H9 (cell line): Measurements from ENCODE around the gene RGS9. TPM values are rescaled to one million over a fixed set of nuclear protein-coding genes. Genes with fewer than 3 reads are reported as not detected.

Experiments used
- DNase-seq: peaks from one replicate; pipeline ENCODE4 v3.0.0-alpha.2; 2017
- H2AFZ ChIP-seq: one replicate; pipeline ENCODE4 v1.6.1; 2013; ENCODE audit warnings: mild to moderate bottlenecking, low read length, control low read depth, moderate library complexity
- H2AK5ac ChIP-seq: 2 replicates; pipeline ENCODE4 v1.6.1; 2013; ENCODE audit warnings: low read length, control low read depth, mixed read lengths; ENCODE audit not compliant: insufficient read length
- H2BK120ac ChIP-seq: one replicate; pipeline ENCODE4 v1.6.1; 2013; ENCODE audit warnings: low read depth, mild to moderate bottlenecking, low read length, control low read depth, inconsistent platforms; ENCODE audit not compliant: poor library complexity, severe bottlenecking
- H2BK12ac ChIP-seq: 2 replicates; pipeline ENCODE4 v1.6.1; 2013; ENCODE audit warnings: low read length, control low read depth, mixed read lengths, low read depth; ENCODE audit not compliant: insufficient read length
- H2BK15ac ChIP-seq: 2 replicates; pipeline ENCODE4 v1.6.1; 2013; ENCODE audit warnings: low read depth, low read length, control low read depth
- H2BK20ac ChIP-seq: one replicate; pipeline ENCODE4 v1.6.1; 2013; ENCODE audit warnings: low read depth, mild to moderate bottlenecking, low read length, control low read depth, inconsistent platforms; ENCODE audit not compliant: poor library complexity, severe bottlenecking
- H2BK5ac ChIP-seq: 2 replicates; pipeline ENCODE4 v1.6.1; 2013; ENCODE audit warnings: low read length, control low read depth, mixed read lengths; ENCODE audit not compliant: insufficient read length
- H3K14ac ChIP-seq: 2 replicates; pipeline ENCODE4 v1.6.1; 2013; ENCODE audit warnings: low read length, control low read depth; ENCODE audit not compliant: insufficient read depth
- H3K18ac ChIP-seq: 2 replicates; pipeline ENCODE4 v1.6.1; 2013; ENCODE audit warnings: low read depth, mild to moderate bottlenecking, mixed read lengths, low read length, control low read depth; ENCODE audit not compliant: insufficient read length
- H3K23ac ChIP-seq: 2 replicates; pipeline ENCODE4 v1.6.1; 2013; ENCODE audit warnings: low read length, control low read depth, mixed read lengths, low read depth; ENCODE audit not compliant: insufficient read length
- H3K23me2 ChIP-seq: 2 replicates; pipeline ENCODE4 v1.6.1; 2013; ENCODE audit warnings: low read depth, mild to moderate bottlenecking, mixed read lengths, low read length, control low read depth; ENCODE audit not compliant: insufficient read length, poor library complexity, severe bottlenecking
- H3K27ac ChIP-seq: 2 replicates; pipeline ENCODE4 v1.5.1; 2013; ENCODE audit warnings: low read length, control low read depth, mixed read lengths, low read depth; ENCODE audit not compliant: insufficient read length
- H3K27me3 ChIP-seq: 2 replicates; pipeline ENCODE4 v1.6.1; 2013; ENCODE audit warnings: low read length, control low read depth, inconsistent platforms; ENCODE audit not compliant: insufficient read depth
- H3K4ac ChIP-seq: 2 replicates; pipeline ENCODE4 v1.6.1; 2013; ENCODE audit warnings: low read depth, mild to moderate bottlenecking, control low read depth, inconsistent platforms, low read length, moderate library complexity
- H3K4me1 ChIP-seq: 2 replicates; pipeline ENCODE4 v1.6.1; 2013; ENCODE audit warnings: low read length, control low read depth, inconsistent platforms; ENCODE audit not compliant: insufficient read depth
- H3K4me2 ChIP-seq: 2 replicates; pipeline ENCODE4 v1.6.1; 2013; ENCODE audit warnings: low read length, control low read depth, mixed read lengths; ENCODE audit not compliant: insufficient read length, insufficient read depth
- H3K56ac ChIP-seq: 2 replicates; pipeline ENCODE4 v1.6.1; 2013; ENCODE audit warnings: low read depth, mild to moderate bottlenecking, mixed read lengths, low read length, control low read depth; ENCODE audit not compliant: insufficient read length
- H3K79me1 ChIP-seq: 2 replicates; pipeline ENCODE4 v1.6.1; 2013; ENCODE audit warnings: low read depth, mild to moderate bottlenecking, moderate library complexity, low read length, control low read depth, inconsistent platforms; ENCODE audit not compliant: insufficient read depth, poor library complexity, severe bottlenecking
- H3K79me2 ChIP-seq: 2 replicates; pipeline ENCODE4 v1.6.1; 2013; ENCODE audit warnings: low read length, control low read depth, inconsistent platforms; ENCODE audit not compliant: insufficient read depth
- H3K9ac ChIP-seq: 2 replicates; pipeline ENCODE4 v1.6.1; 2013; ENCODE audit warnings: low read length, control low read depth, mixed read lengths; ENCODE audit not compliant: insufficient read length; ENCODE audit errors: extremely low read depth
- H3K9me3 ChIP-seq: one replicate; pipeline ENCODE4 v1.6.1; 2013; ENCODE audit warnings: low read depth, low read length, inconsistent platforms; ENCODE audit not compliant: control insufficient read depth
- H3T11ph ChIP-seq: one replicate; pipeline ENCODE4 v1.6.1; 2013; ENCODE audit warnings: mild to moderate bottlenecking, low read length, control low read depth, inconsistent platforms
- H4K20me1 ChIP-seq: one replicate; pipeline ENCODE4 v1.6.1; 2013; ENCODE audit not compliant: control insufficient read depth, insufficient read length, insufficient read depth
- H4K5ac ChIP-seq: 2 replicates; pipeline ENCODE4 v1.6.1; 2013; ENCODE audit warnings: low read depth, mild to moderate bottlenecking, mixed read lengths, low read length, control low read depth; ENCODE audit not compliant: insufficient read length
- H4K8ac ChIP-seq: replicated peaks from 2 replicates; pipeline ENCODE4 v1.6.1; 2013; ENCODE audit warnings: low read length, control low read depth, mixed read lengths, low read depth; ENCODE audit not compliant: insufficient read length
- H4K91ac ChIP-seq: 2 replicates; pipeline ENCODE4 v1.6.1; 2013; ENCODE audit warnings: low read depth, mild to moderate bottlenecking, moderate library complexity, mixed read lengths, low read length, control low read depth; ENCODE audit not compliant: insufficient read length
- H3K27ac Mint-ChIP-seq, 3 experiments: 2 replicates in 2 of 3; 3 replicates in 1 of 3; pipeline ENCODE4 v1.8.0; 2020 to 2021; ENCODE audit warnings: mixed read lengths in 3 of 3, mild to moderate bottlenecking in 1 of 3, moderate library complexity in 1 of 3
- H3K27me3 Mint-ChIP-seq: 2 replicates; pipeline ENCODE4 v1.8.0; 2021; ENCODE audit warnings: low read depth, mild to moderate bottlenecking, moderate library complexity, mixed read lengths
- H3K36me3 Mint-ChIP-seq, 3 experiments: 2 replicates in 2 of 3; 3 replicates in 1 of 3; pipeline ENCODE4 v1.8.0; 2020 to 2021; ENCODE audit warnings: low read depth in 3 of 3, mixed read lengths in 3 of 3; ENCODE audit not compliant: insufficient read depth in 1 of 3
- H3K4me1 Mint-ChIP-seq, 2 experiments: 2 replicates each; pipeline ENCODE4 v1.8.0; 2020; ENCODE audit warnings: mixed read lengths in 2 of 2
- H3K4me3 Mint-ChIP-seq, 2 experiments: 2 replicates in 1 of 2; 3 replicates in 1 of 2; pipeline ENCODE4 v1.8.0; 2020 to 2021; ENCODE audit warnings: mild to moderate bottlenecking in 2 of 2, mixed read lengths in 2 of 2, moderate library complexity in 1 of 2
- H3K9me3 Mint-ChIP-seq, 2 experiments: 2 replicates in 1 of 2; 3 replicates in 1 of 2; pipeline ENCODE4 v1.8.0; 2020; ENCODE audit warnings: mild to moderate bottlenecking in 2 of 2, mixed read lengths in 2 of 2, moderate library complexity in 1 of 2
- CTCF ChIP-seq: fragments of 200-600 bp; sonication (generic); conservative IDR thresholded peaks from 3 replicates; pipeline ENCODE4 v1.8.0; 2021; ENCODE audit warnings: antibody characterized with exemption, mild to moderate bottlenecking
- WGBS: extraction: QIAGEN DNeasy Blood & Tissue Kit; methylation state at CpG from one replicate; pipeline ENCODE4 v1.1.7; 2013; ENCODE audit warnings: missing lambda C conversion rate, low lambda C conversion rate, mixed read lengths; ENCODE audit not compliant: insufficient read length; ENCODE audit errors: extremely low coverage; 5-methylcytosine and 5-hydroxymethylcytosine counted together
- total RNA-seq: library from RNA; stranded (reverse); gene quantifications from 2 replicates; pipeline ENCODE4 v1.2.1, GENCODE V29; 2021

RGS9 gene
- total RNA-seq, 1 experiment from 2014 or later: 12.0 TPM

GRCh38 chr17:65196617-65197016 is 59.4 kb downstream of the RGS9 start:
- Histone ChIP-seq H3K14ac (no peak overlapping the region), H4K91ac (no peak overlapping the region), H3K79me1 (no peaks in the 10 kb centered on the region), H4K5ac (no peak overlapping the region), H2BK15ac (no peak overlapping the region), H3K23ac (no peak overlapping the region), H3K23me2 (no peaks in the 10 kb centered on the region), H4K8ac (no peak overlapping the region), H3K27me3 (no peaks in the 10 kb centered on the region), H2BK120ac (no peak overlapping the region), H3K4me1 (peaks cover 2% of the 10 kb centered on the region; the same call in 1 of the 2 replicates), H3T11ph (no peak overlapping the region), H2AK5ac (no peak overlapping the region), H3K4ac (no peak overlapping the region), H3K9me3 (no peaks in the 10 kb centered on the region), H3K4me2 (no peak overlapping the region), H2AFZ (no peak overlapping the region), H3K56ac (no peak overlapping the region), H3K79me2 (no peaks in the 10 kb centered on the region), H3K27ac (no peak overlapping the region), H2BK5ac (no peak overlapping the region), H3K9ac (no peak overlapping the region), H4K20me1 (no peaks in the 10 kb centered on the region), H3K18ac (no peak overlapping the region), H2BK12ac (no peak overlapping the region), H2BK20ac (no peak overlapping the region)
- no peak for DNase-seq
- WGBS: no CpG with 5 or more reads among the region's 5 CpGs
- Mint-ChIP-seq H3K9me3 (no peaks in the 10 kb centered on the region), H3K27ac (no peak overlapping the region), H3K4me1 (peaks cover 8 to 16% of the 10 kb centered on the region in 2 experiments), H3K4me3 (no peak overlapping the region), H3K27me3 (no peaks in the 10 kb centered on the region), H3K36me3 (no peaks in the 10 kb centered on the region)
- TF ChIP-seq CTCF: no peak
